ENCODE data around the gene CAMK2N1. TPM values are rescaled to one million over a fixed set of nuclear protein-coding genes. Genes with fewer than 3 reads are reported as not detected.

The CAMK2N1 gene
- polyA plus RNA-seq, 1 donor from 2014 or later, result 67.1 TPM

- TF ChIP-seq TAF1 (IDR thresholded peaks at IDR 0.05; ENCODE audit: low read depth) (no peak), REST (IDR thresholded peaks at IDR 0.05; ENCODE audit: borderline replicate concordance) (no peak), CTCF (IDR thresholded peaks at IDR 0.05; ENCODE audit: poor library complexity, severe bottlenecking) (no peak), RAD21 (conservative IDR thresholded peaks at IDR 0.05) (no peak), POLR2AphosphoS5 (IDR thresholded peaks at IDR 0.05) (no peak), EZH2 (IDR thresholded peaks at IDR 0.05; ENCODE audit: borderline replicate concordance, insufficient read depth, low read length, poor library complexity, severe bottlenecking) (no peak), EP300 (conservative IDR thresholded peaks at IDR 0.05; ENCODE audit: poor library complexity, severe bottlenecking) (no peak), SMC3 (conservative IDR thresholded peaks at IDR 0.05; ENCODE audit: poor library complexity) (no peak), MXI1 (conservative IDR thresholded peaks at IDR 0.05; ENCODE audit: poor library complexity, severe bottlenecking) (no peak)
- H3F3A ChIP-seq (ENCODE audit: insufficient read depth, low read length, poor library complexity, severe bottlenecking), result no peaks in the 10 kb centered on the region
- H3K9me2 ChIP-seq (ENCODE audit: insufficient read depth, low read length), result no peaks in the 10 kb centered on the region
- no peak overlapping the region for H3K9ac ChIP-seq (ENCODE audit: low read length)
- no peaks in the 10 kb centered on the region for H3K27me3 ChIP-seq (ENCODE audit: insufficient read depth, low read depth, low read length)
- no peak overlapping the region for H3K4me3 ChIP-seq (ENCODE audit: low read length)
- H3K4me2 ChIP-seq (ENCODE audit: low read length), result no peak overlapping the region
- no peaks in the 10 kb centered on the region for H3K36me3 ChIP-seq (ENCODE audit: insufficient read depth, low read length)
- H2AFZ ChIP-seq (ENCODE audit: low read depth, low read length), result no peak overlapping the region
- H4K20me1 ChIP-seq (ENCODE audit: insufficient read depth), result no peaks in the 10 kb centered on the region
- no peaks in the 10 kb centered on the region for H3K9me3 ChIP-seq (ENCODE audit: low read length)
- no peak overlapping the region for H3K27ac ChIP-seq (ENCODE audit: low read length)
- no peaks in the 10 kb centered on the region for H3K79me2 ChIP-seq (replicated peaks; ENCODE audit: insufficient read depth, low read length)
Measured at GRCh38 chr1:20526267-20526666, 40.3 kb upstream of the CAMK2N1 start.

GRCh38 chr1:20521960-20522861 lies 36.2 kb upstream of the CAMK2N1 start:
- Histone ChIP-seq H3F3A (ENCODE audit: insufficient read depth, low read length, poor library complexity, severe bottlenecking) (no peaks in the 10 kb centered on the region), H3K27ac (ENCODE audit: low read length) (no peak overlapping the region), H3K4me3 (ENCODE audit: low read length) (no peak overlapping the region), H3K9me3 (ENCODE audit: low read length) (no peaks in the 10 kb centered on the region), H3K79me2 (replicated peaks; ENCODE audit: insufficient read depth, low read length) (no peaks in the 10 kb centered on the region), H4K20me1 (ENCODE audit: insufficient read depth) (no peaks in the 10 kb centered on the region), H3K4me2 (ENCODE audit: low read length) (no peak overlapping the region), H3K36me3 (ENCODE audit: insufficient read depth, low read length) (no peaks in the 10 kb centered on the region), H2AFZ (ENCODE audit: low read depth, low read length) (no peak overlapping the region), H3K9me2 (ENCODE audit: insufficient read depth, low read length) (no peaks in the 10 kb centered on the region), H3K27me3 (ENCODE audit: insufficient read depth, low read depth, low read length) (no peaks in the 10 kb centered on the region), H3K9ac (ENCODE audit: low read length) (no peak overlapping the region)
- TF ChIP-seq TAF1 (IDR thresholded peaks at IDR 0.05; ENCODE audit: low read depth) (no peak), REST (IDR thresholded peaks at IDR 0.05; ENCODE audit: borderline replicate concordance) (no peak), CTCF (IDR thresholded peaks at IDR 0.05; ENCODE audit: poor library complexity, severe bottlenecking) (peak; percentile 96), SMC3 (conservative IDR thresholded peaks at IDR 0.05; ENCODE audit: poor library complexity) (peak; percentile 99), MXI1 (conservative IDR thresholded peaks at IDR 0.05; ENCODE audit: poor library complexity, severe bottlenecking) (no peak), RAD21 (conservative IDR thresholded peaks at IDR 0.05) (peak; percentile 98)
